ENCODE results near the gene HOXD12.

- TF ChIP-seq CTCF (conservative IDR thresholded peaks at IDR 0.05) (no peak), EZH2 (IDR thresholded peaks at IDR 0.05; ENCODE audit: low read depth) (no peak)
These were observed 8.0 kb upstream of the HOXD12 start for GRCh38 chr2:176091329-176092258.
